HG02973 (cell line): ENCODE results near the gene RTL10.
A peak's percentile ranks its signal among the peaks of the same experiment; 100 is the strongest.

ENCODE experiments used
- ATAC-seq: cut with Tn5 transposase; IDR thresholded peaks from one replicate; pipeline ENCODE4 v1.9.1; 2021; ENCODE audit warnings: moderate library complexity; ENCODE audit not compliant: unreplicated experiment

Gene RTL10

GRCh38 chr22:19866665-19867009 lies 12.0 kb upstream of the RTL10 start:
- ATAC-seq: no peak

GRCh38 chr22:19865141-19865829 lies 10.6 kb upstream of the RTL10 start:
- no peak for ATAC-seq

- ATAC-seq: no peak
These were observed 9.9 kb upstream of the RTL10 start for GRCh38 chr22:19864538-19865106.

- no peak for ATAC-seq
These were observed 8.9 kb upstream of the RTL10 start for GRCh38 chr22:19863571-19863970.

- no peak for ATAC-seq
These were observed 8.1 kb upstream of the RTL10 start for GRCh38 chr22:19862619-19863246.

- no peak for ATAC-seq
These were observed 5.3 kb upstream of the RTL10 start for GRCh38 chr22:19859861-19860510.

GRCh38 chr22:19857382-19857781 lies 2.7 kb upstream of the RTL10 start:
- ATAC-seq: no peak

- ATAC-seq: peak; percentile 7
These were observed 1.1 kb upstream of the RTL10 start for GRCh38 chr22:19855504-19856409.

GRCh38 chr22:19853879-19854777 lies 546 bp downstream of the RTL10 start:
- ATAC-seq: peak; percentile 3

GRCh38 chr22:19853058-19853878 lies 1.4 kb downstream of the RTL10 start:
- no peak for ATAC-seq

GRCh38 chr22:19852177-19852781 lies 2.4 kb downstream of the RTL10 start:
- ATAC-seq: no peak

- no peak for ATAC-seq
These were observed 3.1 kb downstream of the RTL10 start for GRCh38 chr22:19851291-19852176.

GRCh38 chr22:19850763-19851109 lies 3.9 kb downstream of the RTL10 start:
- ATAC-seq: no peak

- no peak for ATAC-seq
These were observed 4.6 kb downstream of the RTL10 start for GRCh38 chr22:19849835-19850762.

GRCh38 chr22:19848298-19849224 lies 6.1 kb downstream of the RTL10 start:
- no peak for ATAC-seq

- ATAC-seq: no peak
These were observed 7.4 kb downstream of the RTL10 start for GRCh38 chr22:19847345-19847632.
